H9 (cell line): Measurements from ENCODE around the gene KCNA2. TPM values are rescaled to one million over a fixed set of nuclear protein-coding genes. Genes with fewer than 3 reads are reported as not detected.

ENCODE experiments used
- DNase-seq: peaks from one replicate; pipeline ENCODE4 v3.0.0-alpha.2; 2017
- H2AFZ ChIP-seq: one replicate; pipeline ENCODE4 v1.6.1; 2013; ENCODE audit warnings: mild to moderate bottlenecking, low read length, control low read depth, moderate library complexity
- H2AK5ac ChIP-seq: 2 replicates; pipeline ENCODE4 v1.6.1; 2013; ENCODE audit warnings: low read length, control low read depth, mixed read lengths; ENCODE audit not compliant: insufficient read length
- H2BK120ac ChIP-seq: one replicate; pipeline ENCODE4 v1.6.1; 2013; ENCODE audit warnings: low read depth, mild to moderate bottlenecking, low read length, control low read depth, inconsistent platforms; ENCODE audit not compliant: poor library complexity, severe bottlenecking
- H2BK12ac ChIP-seq: 2 replicates; pipeline ENCODE4 v1.6.1; 2013; ENCODE audit warnings: low read length, control low read depth, mixed read lengths, low read depth; ENCODE audit not compliant: insufficient read length
- H2BK15ac ChIP-seq: 2 replicates; pipeline ENCODE4 v1.6.1; 2013; ENCODE audit warnings: low read depth, low read length, control low read depth
- H2BK20ac ChIP-seq: one replicate; pipeline ENCODE4 v1.6.1; 2013; ENCODE audit warnings: low read depth, mild to moderate bottlenecking, low read length, control low read depth, inconsistent platforms; ENCODE audit not compliant: poor library complexity, severe bottlenecking
- H2BK5ac ChIP-seq: 2 replicates; pipeline ENCODE4 v1.6.1; 2013; ENCODE audit warnings: low read length, control low read depth, mixed read lengths; ENCODE audit not compliant: insufficient read length
- H3K14ac ChIP-seq: 2 replicates; pipeline ENCODE4 v1.6.1; 2013; ENCODE audit warnings: low read length, control low read depth; ENCODE audit not compliant: insufficient read depth
- H3K18ac ChIP-seq: 2 replicates; pipeline ENCODE4 v1.6.1; 2013; ENCODE audit warnings: low read depth, mild to moderate bottlenecking, mixed read lengths, low read length, control low read depth; ENCODE audit not compliant: insufficient read length
- H3K23ac ChIP-seq: 2 replicates; pipeline ENCODE4 v1.6.1; 2013; ENCODE audit warnings: low read length, control low read depth, mixed read lengths, low read depth; ENCODE audit not compliant: insufficient read length
- H3K23me2 ChIP-seq: 2 replicates; pipeline ENCODE4 v1.6.1; 2013; ENCODE audit warnings: low read depth, mild to moderate bottlenecking, mixed read lengths, low read length, control low read depth; ENCODE audit not compliant: insufficient read length, poor library complexity, severe bottlenecking
- H3K27ac ChIP-seq: 2 replicates; pipeline ENCODE4 v1.5.1; 2013; ENCODE audit warnings: low read length, control low read depth, mixed read lengths, low read depth; ENCODE audit not compliant: insufficient read length
- H3K27me3 ChIP-seq: 2 replicates; pipeline ENCODE4 v1.6.1; 2013; ENCODE audit warnings: low read length, control low read depth, inconsistent platforms; ENCODE audit not compliant: insufficient read depth
- H3K4ac ChIP-seq: 2 replicates; pipeline ENCODE4 v1.6.1; 2013; ENCODE audit warnings: low read depth, mild to moderate bottlenecking, control low read depth, inconsistent platforms, low read length, moderate library complexity
- H3K4me1 ChIP-seq: 2 replicates; pipeline ENCODE4 v1.6.1; 2013; ENCODE audit warnings: low read length, control low read depth, inconsistent platforms; ENCODE audit not compliant: insufficient read depth
- H3K4me2 ChIP-seq: 2 replicates; pipeline ENCODE4 v1.6.1; 2013; ENCODE audit warnings: low read length, control low read depth, mixed read lengths; ENCODE audit not compliant: insufficient read length, insufficient read depth
- H3K56ac ChIP-seq: 2 replicates; pipeline ENCODE4 v1.6.1; 2013; ENCODE audit warnings: low read depth, mild to moderate bottlenecking, mixed read lengths, low read length, control low read depth; ENCODE audit not compliant: insufficient read length
- H3K79me1 ChIP-seq: 2 replicates; pipeline ENCODE4 v1.6.1; 2013; ENCODE audit warnings: low read depth, mild to moderate bottlenecking, moderate library complexity, low read length, control low read depth, inconsistent platforms; ENCODE audit not compliant: insufficient read depth, poor library complexity, severe bottlenecking
- H3K79me2 ChIP-seq: 2 replicates; pipeline ENCODE4 v1.6.1; 2013; ENCODE audit warnings: low read length, control low read depth, inconsistent platforms; ENCODE audit not compliant: insufficient read depth
- H3K9ac ChIP-seq: 2 replicates; pipeline ENCODE4 v1.6.1; 2013; ENCODE audit warnings: low read length, control low read depth, mixed read lengths; ENCODE audit not compliant: insufficient read length; ENCODE audit errors: extremely low read depth
- H3K9me3 ChIP-seq: one replicate; pipeline ENCODE4 v1.6.1; 2013; ENCODE audit warnings: low read depth, low read length, inconsistent platforms; ENCODE audit not compliant: control insufficient read depth
- H3T11ph ChIP-seq: one replicate; pipeline ENCODE4 v1.6.1; 2013; ENCODE audit warnings: mild to moderate bottlenecking, low read length, control low read depth, inconsistent platforms
- H4K20me1 ChIP-seq: one replicate; pipeline ENCODE4 v1.6.1; 2013; ENCODE audit not compliant: control insufficient read depth, insufficient read length, insufficient read depth
- H4K5ac ChIP-seq: 2 replicates; pipeline ENCODE4 v1.6.1; 2013; ENCODE audit warnings: low read depth, mild to moderate bottlenecking, mixed read lengths, low read length, control low read depth; ENCODE audit not compliant: insufficient read length
- H4K8ac ChIP-seq: replicated peaks from 2 replicates; pipeline ENCODE4 v1.6.1; 2013; ENCODE audit warnings: low read length, control low read depth, mixed read lengths, low read depth; ENCODE audit not compliant: insufficient read length
- H4K91ac ChIP-seq: 2 replicates; pipeline ENCODE4 v1.6.1; 2013; ENCODE audit warnings: low read depth, mild to moderate bottlenecking, moderate library complexity, mixed read lengths, low read length, control low read depth; ENCODE audit not compliant: insufficient read length
- H3K27ac Mint-ChIP-seq, 3 experiments: 2 replicates in 2 of 3; 3 replicates in 1 of 3; pipeline ENCODE4 v1.8.0; 2020 to 2021; ENCODE audit warnings: mixed read lengths in 3 of 3, mild to moderate bottlenecking in 1 of 3, moderate library complexity in 1 of 3
- H3K27me3 Mint-ChIP-seq: 2 replicates; pipeline ENCODE4 v1.8.0; 2021; ENCODE audit warnings: low read depth, mild to moderate bottlenecking, moderate library complexity, mixed read lengths
- H3K36me3 Mint-ChIP-seq, 3 experiments: 2 replicates in 2 of 3; 3 replicates in 1 of 3; pipeline ENCODE4 v1.8.0; 2020 to 2021; ENCODE audit warnings: low read depth in 3 of 3, mixed read lengths in 3 of 3; ENCODE audit not compliant: insufficient read depth in 1 of 3
- H3K4me1 Mint-ChIP-seq, 2 experiments: 2 replicates each; pipeline ENCODE4 v1.8.0; 2020; ENCODE audit warnings: mixed read lengths in 2 of 2
- H3K4me3 Mint-ChIP-seq, 2 experiments: 2 replicates in 1 of 2; 3 replicates in 1 of 2; pipeline ENCODE4 v1.8.0; 2020 to 2021; ENCODE audit warnings: mild to moderate bottlenecking in 2 of 2, mixed read lengths in 2 of 2, moderate library complexity in 1 of 2
- H3K9me3 Mint-ChIP-seq, 2 experiments: 2 replicates in 1 of 2; 3 replicates in 1 of 2; pipeline ENCODE4 v1.8.0; 2020; ENCODE audit warnings: mild to moderate bottlenecking in 2 of 2, mixed read lengths in 2 of 2, moderate library complexity in 1 of 2
- CTCF ChIP-seq: fragments of 200-600 bp; sonication (generic); conservative IDR thresholded peaks from 3 replicates; pipeline ENCODE4 v1.8.0; 2021; ENCODE audit warnings: antibody characterized with exemption, mild to moderate bottlenecking
- WGBS: extraction: QIAGEN DNeasy Blood & Tissue Kit; methylation state at CpG from one replicate; pipeline ENCODE4 v1.1.7; 2013; ENCODE audit warnings: missing lambda C conversion rate, low lambda C conversion rate, mixed read lengths; ENCODE audit not compliant: insufficient read length; ENCODE audit errors: extremely low coverage; 5-methylcytosine and 5-hydroxymethylcytosine counted together
- total RNA-seq: library from RNA; stranded (reverse); gene quantifications from 2 replicates; pipeline ENCODE4 v1.2.1, GENCODE V29; 2021

Gene KCNA2
- total RNA-seq, 1 experiment from 2014 or later: 0.33 TPM

- H3K79me2 ChIP-seq: no peaks in the 10 kb centered on the region
- no CpG with 5 or more reads among the region's 7 CpGs for WGBS
- no peak for TF ChIP-seq CTCF
- no peak overlapping the region for H2BK5ac ChIP-seq
- no peaks in the 10 kb centered on the region for H4K20me1 ChIP-seq
- H3K27me3 Mint-ChIP-seq: peaks cover 38% of the 10 kb centered on the region
- H3K9me3 Mint-ChIP-seq: no peaks in the 10 kb centered on the region
- H2BK15ac ChIP-seq: no peak overlapping the region
- no peak overlapping the region for H3K23ac ChIP-seq
- no peak overlapping the region for H3K27ac ChIP-seq
- no peak overlapping the region for H3K27ac Mint-ChIP-seq
- H3K27me3 ChIP-seq: no peaks in the 10 kb centered on the region
- H2BK120ac ChIP-seq: no peak overlapping the region
- H3K23me2 ChIP-seq: no peaks in the 10 kb centered on the region
- H4K5ac ChIP-seq: no peak overlapping the region
- H2BK12ac ChIP-seq: no peak overlapping the region
- no peak overlapping the region for H2AK5ac ChIP-seq
- H3T11ph ChIP-seq: no peak overlapping the region
- H3K36me3 Mint-ChIP-seq: no peaks in the 10 kb centered on the region
- H3K56ac ChIP-seq: no peak overlapping the region
- DNase-seq: no peak
- no peak overlapping the region for H2AFZ ChIP-seq
- no peak overlapping the region for H3K4me2 ChIP-seq
- H3K4me3 Mint-ChIP-seq: no peak overlapping the region
- no peaks in the 10 kb centered on the region for H3K9me3 ChIP-seq
- H3K79me1 ChIP-seq: no peaks in the 10 kb centered on the region
- H4K91ac ChIP-seq: no peak overlapping the region
- no peak overlapping the region for H3K4ac ChIP-seq
- no peak overlapping the region for H3K9ac ChIP-seq
- H3K18ac ChIP-seq: no peak overlapping the region
- H3K4me1 ChIP-seq: no peaks in the 10 kb centered on the region
- no peaks in the 10 kb centered on the region for H3K4me1 Mint-ChIP-seq
- no peak overlapping the region for H4K8ac ChIP-seq
- no peak overlapping the region for H2BK20ac ChIP-seq
- H3K14ac ChIP-seq: no peak overlapping the region
Measured at GRCh38 chr1:110626889-110627288, 20.7 kb upstream of the KCNA2 start.
